NCI-H774 (cell line): ENCODE data around the gene COL7A1.

Experiments used
- DNase-seq: peaks from one replicate; lab custom pipeline; 2025; lab: John Stamatoyannopoulos, UW

Gene COL7A1

DNA sequence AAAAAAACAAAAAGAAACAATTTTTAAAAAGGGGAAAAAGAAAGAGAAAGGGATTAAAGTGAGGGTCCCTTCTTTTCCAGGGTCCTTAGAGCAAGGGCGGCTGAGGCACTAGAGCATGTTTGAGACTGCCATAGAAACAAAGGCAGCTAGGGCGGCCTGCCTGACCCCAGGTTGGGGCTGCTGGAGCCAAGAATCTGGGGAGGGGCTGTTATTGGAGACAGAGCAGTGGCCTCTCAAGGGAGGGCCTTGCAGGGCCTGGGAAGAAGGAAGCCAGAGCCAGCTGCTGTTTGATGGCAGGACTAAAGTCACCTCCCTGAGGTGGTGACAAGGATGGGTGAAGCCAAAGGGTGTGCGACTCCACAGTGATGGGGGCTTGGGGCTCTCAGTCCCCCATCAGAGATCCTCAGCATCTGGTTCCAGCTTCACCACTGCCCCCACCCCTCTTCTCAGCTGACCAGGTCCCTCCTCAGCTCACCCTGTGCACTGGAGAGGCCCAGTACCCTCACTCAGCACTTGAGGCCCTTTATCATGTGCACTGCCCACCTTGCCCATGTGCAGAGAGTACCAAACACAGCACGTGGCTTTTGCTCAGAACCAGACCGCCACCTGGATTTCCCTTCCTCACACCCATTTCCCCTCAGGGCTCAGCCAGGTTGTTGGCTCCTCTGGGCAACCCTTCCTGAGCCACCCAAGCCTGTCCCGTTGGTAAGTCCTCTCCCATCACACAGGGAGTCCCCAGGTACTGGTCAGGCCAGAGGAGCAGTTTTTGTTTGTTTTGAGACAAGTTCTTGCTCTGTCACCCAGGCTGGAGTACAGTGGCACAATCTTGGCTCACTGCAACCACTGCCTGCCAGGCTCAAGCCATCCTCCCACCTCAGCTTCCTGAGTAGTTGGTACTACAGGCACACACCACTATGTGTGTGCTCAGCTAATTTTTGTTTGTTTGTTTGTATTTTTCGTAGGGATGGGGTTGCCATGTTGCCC is 24.7 kb upstream of the COL7A1 start:
- DNase-seq, result no peak

DNA sequence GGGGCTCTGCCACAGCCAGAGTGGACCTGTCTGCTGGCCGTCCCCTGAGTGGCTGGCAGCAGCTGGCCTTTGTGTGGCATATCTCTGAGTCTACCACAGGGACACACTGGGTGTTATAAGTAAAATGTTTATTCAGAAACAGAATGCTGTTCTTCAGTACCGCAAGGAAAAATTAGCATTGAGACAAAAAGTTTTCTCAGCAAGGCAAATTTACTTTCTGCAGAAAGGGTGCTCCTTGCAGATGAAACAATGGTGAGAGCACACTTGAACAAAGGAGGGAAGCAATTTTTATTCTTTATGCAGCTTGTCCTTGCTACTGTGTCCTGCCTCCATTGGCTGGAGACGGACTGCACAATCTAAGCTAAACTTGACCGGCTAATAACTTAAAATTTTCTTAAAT is 22.4 kb upstream of the COL7A1 start:
- no peak for DNase-seq

DNA sequence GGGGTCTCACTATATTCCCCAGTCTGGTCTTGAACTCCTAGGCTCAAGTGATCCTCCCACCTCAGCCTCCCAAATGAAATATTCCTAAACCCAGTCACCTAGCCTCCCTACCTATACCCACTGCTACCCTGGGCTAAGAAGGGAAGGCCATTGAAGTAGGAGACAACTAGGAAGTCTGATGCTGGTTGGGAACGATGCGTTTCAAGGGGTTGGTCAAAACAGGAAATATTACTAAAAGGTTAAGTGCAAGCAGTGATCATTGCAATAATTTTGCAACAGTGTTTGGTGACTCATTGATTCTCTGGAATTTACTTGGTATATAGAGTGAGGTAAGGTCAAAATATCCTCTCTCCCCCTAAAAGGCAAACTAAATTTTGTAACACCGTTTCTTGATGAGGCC is 18.9 kb upstream of the COL7A1 start:
- no peak for DNase-seq

DNA sequence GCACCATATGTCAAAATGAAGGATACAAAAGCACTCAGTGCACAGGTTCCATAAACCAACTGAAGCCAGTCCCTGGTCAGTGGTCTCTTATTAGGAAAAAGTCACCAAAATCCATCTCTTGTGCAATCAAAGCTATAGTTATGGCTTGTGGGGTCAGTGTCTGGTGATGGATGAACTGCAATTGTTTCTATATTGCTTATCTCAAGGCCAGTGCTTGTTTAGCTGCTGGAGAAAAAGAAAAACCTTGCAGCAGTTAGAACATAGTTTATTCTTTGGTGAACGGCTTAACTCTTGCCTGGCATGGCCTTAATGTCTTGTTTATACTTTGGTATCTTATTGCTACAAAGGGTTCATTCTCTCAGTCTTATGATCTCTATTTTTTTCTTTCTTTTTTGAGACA is 17.2 kb upstream of the COL7A1 start:
- DNase-seq, result no peak

DNA sequence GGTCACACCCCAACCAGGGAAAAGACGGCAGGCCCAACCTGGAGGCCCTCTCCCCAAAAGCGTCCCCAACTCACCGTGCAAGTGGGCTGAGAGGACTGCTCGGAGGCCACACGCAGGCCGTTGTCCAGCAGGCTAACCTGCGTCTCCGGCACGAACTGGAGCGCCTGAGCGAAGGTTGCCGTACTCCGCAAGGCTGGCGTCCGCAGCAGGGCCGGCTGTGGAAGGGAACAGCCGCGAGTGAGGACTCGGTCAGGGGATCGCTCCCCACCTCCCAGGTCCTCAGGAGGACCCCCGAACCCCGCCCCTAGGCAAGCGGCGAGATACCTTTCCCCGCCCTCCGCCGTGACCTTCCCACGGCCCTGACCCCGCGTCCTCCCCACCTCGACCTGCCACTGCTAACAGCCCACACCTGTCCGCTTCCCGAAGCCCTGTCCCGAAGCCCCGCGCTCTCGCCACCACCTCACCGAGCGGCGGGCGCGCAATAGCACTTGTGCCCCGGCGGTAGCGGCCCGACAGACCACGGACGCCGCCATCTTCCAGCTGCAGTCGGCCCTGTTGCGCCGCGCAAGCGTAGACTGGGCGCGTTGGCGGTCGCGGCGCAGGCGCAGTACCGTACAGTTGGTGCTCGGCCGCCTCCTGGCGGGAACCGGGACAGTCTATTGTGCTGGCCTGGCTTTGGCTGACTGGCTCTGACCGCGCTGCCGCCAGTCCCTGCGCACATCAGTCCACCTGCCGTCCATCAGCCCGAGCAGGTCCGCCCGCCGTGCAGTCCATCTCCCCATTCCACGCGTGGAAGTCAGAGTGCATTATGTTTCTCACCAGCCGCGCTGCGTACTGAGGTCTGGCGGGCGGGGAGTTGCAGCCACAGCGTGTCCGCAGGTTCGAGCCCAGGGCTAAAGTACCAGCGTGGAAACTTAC is 14.2 kb upstream of the COL7A1 start, which contains the start of gene UQCRC1:
Gene UQCRC1 (minus strand): TSS at position 559 of the 918 bp plus-strand sequence. CDS start 26 bp downstream, at position 533.
- DNase-seq, result peak; percentile 70

DNA sequence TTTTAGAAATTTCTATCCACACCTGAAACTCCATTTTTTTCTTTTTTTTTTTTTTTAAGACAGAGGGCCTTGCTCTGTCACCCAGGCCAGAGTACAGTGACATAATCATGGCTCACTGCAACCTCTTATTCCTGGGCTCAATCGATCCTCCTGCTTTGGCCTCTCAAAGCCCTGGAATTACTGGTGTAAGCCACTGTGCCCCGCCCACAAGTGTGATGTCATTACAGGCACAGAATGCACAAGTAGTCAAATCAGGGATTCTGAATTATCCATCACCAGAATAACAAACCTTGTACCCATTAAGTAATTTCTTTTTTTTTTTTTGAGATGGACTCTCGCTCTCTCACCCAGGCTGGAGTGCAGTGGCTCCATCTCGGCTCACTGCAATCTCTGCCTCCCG is 12.4 kb upstream of the COL7A1 start:
- no peak for DNase-seq

DNA sequence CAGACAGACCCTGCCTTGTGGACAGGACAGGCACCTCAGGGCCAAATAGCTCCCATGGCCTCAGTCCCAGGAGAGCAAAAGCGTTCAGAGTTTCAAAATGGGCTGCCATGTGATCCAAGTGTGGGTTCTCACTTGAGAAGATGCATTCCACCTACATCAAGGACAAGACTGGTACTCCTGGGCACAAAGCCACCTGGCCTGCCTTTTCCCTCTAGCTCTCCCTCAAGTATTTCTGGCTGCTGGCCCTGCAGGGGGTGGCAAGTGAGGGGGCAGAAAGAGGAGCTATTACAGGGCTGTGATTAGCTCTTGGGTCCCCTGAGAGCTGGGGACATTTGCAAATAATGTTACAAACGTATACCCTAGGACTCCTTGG is 6.5 kb upstream of the COL7A1 start:
- no peak for DNase-seq

DNA sequence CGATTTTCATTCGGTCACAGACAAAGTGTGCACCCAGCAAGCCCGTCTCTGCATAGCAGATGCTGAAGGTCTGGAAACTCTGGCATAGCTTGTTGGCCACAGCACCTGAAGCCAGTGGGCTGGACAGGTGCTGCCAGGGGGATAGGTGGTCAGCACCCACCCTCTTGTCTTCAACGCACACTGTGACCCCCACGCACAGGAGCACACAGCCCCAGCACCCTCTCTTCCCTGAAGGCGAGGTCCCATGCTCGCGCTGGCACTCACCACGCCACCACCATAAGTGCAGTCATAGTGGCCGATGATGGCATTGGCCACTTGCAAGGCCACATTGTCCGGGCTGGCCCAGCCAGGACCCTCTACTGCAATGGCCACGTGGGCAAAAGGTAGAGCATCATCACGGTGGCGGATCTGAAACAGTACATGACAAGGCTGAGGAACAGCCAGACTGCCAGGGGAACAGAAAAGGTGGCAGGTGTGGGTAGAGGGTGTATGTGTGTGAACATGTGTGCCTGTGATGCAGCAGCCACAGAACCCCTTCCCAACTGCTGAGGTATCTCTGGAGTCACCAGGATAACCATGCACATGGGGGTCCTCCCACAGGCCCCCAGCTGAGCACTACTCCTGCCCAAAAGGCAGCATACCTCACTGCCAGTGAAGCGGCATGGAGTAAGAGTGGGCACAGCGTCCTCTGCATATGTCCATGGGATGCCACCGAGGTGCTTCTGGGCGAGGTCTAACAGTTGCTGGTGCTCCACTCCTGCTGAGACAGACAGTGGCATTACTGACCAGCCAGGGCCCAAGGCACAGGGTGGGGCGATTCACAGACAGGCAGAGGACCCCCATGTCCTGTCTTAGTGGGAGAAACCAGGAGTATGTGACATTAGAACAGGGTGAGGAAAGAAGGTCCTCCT is 5.8 kb upstream of the COL7A1 start:
- DNase-seq, result no peak

DNA sequence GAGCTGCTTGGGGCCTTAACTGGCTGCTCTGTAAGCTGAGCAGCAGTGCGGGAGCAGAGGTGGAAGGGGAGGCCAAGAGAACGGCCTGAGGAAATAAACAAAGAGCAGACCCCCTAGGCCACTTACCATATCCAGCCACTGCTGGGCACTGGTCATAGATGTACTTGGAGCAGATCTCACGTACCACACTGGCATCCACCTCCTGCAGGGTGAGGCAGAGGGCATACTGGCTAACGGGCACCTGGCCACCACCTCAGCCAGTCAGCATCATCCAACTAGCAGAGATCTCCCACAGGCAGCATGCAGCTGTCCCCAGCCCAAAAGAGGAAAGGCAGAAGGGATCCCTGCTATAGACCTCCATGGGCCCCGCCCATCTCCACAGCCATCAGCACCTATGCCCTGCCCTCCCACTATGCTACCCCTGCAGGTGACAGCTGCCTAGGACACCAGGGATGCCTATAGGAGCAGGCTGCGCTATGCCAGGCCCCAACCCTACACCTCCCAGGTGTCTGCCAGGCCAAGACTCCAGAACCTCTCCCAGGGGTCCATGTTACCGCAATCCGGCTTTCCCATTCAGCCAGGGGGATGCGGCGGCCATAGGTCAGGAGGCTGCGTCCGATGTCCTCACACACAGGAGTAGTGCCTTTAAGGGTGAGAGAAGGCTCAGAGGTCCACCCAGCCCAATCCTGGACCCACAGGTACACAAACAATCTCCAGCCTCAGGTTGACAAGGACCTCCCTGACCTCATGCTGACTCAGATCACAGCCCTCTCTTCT is 4.6 kb upstream of the COL7A1 start:
- no peak for DNase-seq

DNA sequence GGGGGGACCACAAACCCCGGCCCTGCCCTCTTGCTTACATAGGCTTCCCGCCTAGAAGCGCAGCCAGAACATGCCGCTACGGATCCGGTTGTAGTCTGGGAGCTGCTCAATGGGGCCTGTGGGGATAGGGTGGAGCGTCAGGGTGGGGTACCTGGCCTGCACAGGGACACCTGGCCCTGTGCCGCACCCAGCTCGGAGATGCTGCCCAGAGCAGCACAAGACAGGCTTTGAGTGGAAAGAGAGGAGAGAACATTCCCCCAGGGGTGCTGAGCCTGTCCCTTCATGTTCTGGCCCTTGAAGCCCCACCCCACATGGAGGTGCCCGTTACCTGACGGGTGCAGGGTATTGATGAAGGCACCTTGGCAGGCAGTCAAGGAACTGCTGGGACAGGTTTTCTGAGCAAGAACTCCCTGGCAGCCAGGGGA is 4.0 kb upstream of the COL7A1 start:
- no peak for DNase-seq

DNA sequence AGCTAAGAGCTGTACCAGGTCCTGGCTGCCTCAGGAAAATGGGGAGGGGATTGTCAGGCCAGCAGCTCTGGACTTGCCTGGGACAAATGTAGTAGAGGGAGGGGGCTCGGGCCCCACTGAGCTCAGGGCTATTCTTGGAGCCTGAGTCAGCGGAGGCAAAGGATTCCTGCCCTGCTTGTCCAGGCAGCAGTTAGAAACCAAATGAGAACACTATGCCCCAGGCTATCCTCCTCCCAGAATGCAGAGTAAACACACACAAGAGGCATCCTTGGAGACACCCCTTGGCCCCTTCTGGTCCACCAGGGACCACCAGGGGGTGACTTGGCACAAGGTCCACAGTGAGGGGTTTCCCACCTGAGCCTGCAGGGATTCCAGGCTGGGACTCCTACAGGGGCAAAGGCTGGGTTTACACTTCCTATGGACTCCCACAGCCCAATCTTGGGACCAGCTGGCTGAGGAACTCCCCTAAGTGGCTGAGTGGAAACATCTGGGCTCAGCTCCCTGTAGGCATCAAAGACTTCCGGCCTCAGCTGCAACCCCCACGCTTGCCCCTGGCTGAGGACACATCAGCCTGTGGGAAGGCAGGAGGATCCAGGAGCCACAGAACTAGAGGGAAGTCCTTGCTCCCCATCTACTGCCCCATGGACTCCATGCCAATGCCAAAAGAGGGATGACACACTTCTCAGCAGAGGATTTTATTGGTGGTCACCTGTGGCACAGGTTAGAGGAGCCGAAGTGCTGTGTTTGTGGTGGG is 3.4 kb upstream of the COL7A1 start:
- no peak for DNase-seq

DNA sequence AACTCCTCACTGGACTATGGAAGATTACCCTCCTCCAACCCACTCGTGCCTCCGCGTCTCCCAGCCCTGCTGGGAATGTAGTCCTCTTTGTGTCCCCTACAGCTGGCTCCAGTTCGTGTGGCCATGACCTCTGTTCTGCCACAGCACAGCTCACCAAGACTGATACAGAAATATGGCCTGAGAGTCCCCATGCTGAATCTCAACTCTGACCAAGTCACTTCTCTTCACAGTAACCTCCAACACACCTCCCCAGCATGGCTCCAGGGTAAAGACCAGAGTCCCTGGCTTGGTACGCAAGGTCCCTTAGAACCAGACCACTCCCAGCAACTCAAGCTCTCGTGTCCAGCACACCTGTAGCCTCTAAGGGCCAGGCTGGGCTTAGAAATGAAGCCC is 2.3 kb upstream of the COL7A1 start:
- DNase-seq, result no peak

DNA sequence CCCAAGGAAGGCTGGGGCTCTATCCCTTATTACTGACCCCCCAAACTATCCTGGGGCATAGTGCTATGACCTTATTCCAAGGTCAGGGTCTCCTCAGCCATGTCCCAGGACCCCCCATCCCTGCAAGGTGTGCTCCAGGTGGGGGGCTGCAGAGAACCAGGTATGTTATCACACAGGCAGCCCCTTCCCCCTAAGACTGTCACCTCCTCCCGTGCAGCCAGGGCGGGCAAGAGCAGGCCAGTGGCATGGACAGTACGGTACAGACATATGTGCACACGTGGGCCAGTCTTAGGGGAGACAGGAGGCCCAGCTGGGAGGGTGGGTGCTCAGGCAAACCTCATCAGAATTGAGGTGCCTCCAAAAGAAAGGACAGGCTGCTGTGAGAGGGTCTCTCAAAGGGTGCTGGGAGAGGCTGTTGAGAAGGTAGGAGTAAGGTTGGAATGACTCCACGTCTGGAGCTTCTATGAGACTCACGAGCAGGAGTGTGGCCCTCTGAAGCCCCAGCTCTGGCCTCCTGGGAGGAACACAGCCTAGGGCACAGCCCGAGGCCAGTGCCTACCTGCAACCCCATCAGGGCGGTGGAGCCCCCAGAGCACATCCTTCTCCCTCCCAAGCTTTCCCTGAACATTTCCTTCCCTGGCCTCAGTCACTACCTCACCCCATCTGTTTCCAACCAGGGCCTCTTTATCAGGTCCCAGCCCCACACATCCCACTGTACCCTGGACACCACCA is 1.7 kb upstream of the COL7A1 start:
- no peak for DNase-seq

DNA sequence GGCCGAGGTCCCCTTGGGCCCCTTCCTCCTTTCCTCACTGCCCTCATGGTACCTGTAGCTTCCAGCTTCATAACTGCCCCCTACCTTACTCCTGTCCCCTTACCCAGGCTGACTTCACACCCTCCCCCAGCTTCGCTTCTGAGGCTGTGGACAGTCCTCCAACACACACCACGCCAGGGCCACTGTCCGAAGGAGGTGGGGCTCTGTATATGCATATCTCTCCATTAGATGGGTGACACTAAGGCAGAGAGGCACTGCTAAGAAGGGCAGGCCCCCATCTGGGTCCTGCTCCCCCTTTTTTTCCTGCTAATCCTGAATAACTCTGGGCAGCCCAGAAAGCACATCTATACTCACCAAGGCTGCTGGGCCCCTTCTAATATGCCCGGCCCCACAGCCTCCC is 1.0 kb upstream of the COL7A1 start:
- no peak for DNase-seq

DNA sequence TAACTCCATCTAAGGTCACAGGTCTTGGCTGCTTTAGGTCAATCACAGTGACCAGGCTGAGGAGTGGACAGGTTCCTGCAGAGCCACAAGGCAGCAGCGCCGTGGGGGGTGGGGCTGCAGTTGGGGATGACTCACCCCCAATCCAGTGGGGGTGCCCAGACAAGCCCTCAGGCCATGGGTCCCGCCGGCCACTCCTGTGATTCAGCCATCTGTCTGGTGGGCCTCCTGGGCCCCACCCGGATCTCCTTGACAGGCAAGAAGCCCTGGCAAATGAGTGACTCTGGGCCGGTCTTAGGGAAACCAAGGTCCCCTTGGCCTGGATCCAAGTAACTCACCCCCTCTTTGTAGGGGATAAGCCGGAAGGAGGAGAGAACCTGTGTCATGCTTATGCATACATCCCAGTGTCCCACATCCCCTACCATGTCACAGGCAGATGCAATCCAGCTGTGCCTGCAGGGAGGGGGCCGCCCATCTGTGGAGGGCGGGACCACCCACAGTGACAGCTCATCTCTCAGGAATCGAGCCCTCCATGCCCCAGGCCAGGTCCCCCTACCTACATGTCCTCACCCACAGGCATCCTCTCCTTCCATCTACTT is 495 bp upstream of the COL7A1 start:
- no peak for DNase-seq

DNA sequence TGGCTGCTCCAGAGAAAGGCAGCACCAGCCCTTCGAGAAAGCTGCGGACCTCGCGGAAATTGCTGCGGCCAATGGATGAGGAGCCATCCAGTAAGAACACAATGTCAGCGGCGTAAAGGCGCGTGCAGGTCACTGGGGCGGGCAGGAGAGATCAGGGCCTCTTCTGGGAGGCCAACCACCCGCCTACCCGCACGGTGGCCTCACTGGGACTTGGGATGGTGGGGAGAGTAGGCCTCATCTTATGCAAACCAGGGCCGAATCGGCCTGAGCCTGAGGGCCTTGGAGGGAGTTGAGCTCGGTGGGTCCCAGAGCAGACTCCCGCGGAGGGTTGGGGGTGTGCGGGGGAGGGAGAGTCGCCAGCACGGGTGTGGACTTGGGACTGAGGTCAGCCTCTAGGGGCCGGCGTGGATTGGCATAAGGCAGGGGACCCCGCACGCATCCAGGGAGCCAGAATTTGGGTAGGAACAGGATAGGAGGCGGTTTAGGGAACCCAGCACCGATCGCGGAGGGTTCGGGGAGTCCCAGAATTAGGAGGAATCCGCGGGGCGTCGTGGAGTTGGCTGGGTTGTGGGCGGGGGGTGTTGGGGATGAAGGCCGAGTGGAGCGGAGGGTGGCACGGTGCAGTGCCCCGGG is 596 bp downstream of the COL7A1 start:
- no peak for DNase-seq

DNA sequence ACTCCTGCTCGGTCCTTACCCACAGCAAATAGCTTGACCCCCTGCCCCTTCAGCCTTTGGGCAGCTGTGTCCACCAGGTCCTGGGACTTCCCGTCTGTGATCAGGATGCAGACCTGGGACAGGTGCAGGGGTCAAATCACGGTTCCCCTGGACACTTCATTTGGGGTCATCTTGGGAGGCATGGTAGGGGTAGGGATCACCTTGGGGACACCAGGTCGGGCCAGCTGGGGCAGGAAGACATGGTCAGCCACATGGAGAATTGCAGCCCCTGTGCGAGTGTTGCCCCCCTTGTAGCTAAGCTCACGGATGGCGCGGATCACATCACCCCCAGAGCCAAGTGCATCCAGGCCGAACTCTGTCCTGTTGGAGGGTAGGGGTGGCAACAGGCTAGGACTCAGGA is 1.8 kb downstream of the COL7A1 start:
- DNase-seq, result no peak

DNA sequence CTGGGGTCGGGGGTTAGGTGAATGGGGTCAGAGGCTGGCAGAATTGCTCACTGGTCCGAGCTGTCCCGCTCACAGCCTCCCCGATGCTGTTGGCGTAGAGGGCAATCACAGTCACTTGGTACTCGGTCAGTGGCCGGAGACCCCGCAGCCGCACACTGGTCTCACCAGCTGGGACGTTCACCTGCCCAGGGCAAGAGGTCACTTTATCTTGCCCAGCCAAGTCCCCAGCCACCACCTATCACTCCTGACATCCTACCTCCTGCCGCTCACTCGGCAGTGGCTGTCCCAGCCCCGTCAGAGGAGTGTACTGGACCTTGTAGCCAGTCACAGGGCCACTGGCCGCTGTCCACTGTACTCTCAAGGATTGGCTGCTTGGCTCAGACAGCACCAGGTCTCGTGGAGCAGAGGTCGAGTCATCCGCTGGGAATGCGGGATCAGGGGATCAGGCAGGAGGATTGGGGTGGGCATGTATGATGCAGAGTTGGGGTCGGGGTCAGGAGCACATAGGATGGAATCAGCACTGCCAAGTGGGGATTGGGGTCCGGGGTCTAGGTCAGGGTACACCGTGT is 2.5 kb downstream of the COL7A1 start:
- no peak for DNase-seq
